ENCODE data around the gene KNDC1. TPM values are rescaled to one million over a fixed set of nuclear protein-coding genes. Genes with fewer than 3 reads are reported as not detected.

The KNDC1 gene
- total RNA-seq, 2 donors from 2014 or later = 0.29 to 0.32 TPM

Small RNAs within 50 kb of the gene (microRNA-seq; reads per million reads assigned to microRNA genes)
- not detected for gene MIR202

Other genes starting within 250 kb of the KNDC1 start
- gene CFAP46, start 217.6 kb upstream of the KNDC1 start, total RNA-seq = under 1 TPM in 1 of 2 donors, not detected in 1; 0.13 TPM
- not detected for gene ADGRA1, start 72.3 kb upstream of the KNDC1 start, total RNA-seq
- gene UTF1, start 70.0 kb downstream of the KNDC1 start, total RNA-seq = not detected
- gene VENTX, start 77.6 kb downstream of the KNDC1 start, total RNA-seq = under 1 TPM; 0.15 to 0.24 TPM
- gene ADAM8, start 116.6 kb downstream of the KNDC1 start, total RNA-seq = 1 to 10 TPM; 3.7 to 5.7 TPM
- gene TUBGCP2, start 148.7 kb downstream of the KNDC1 start, total RNA-seq = 10 to 100 TPM; 64.7 to 67.5 TPM
- 10 to 100 TPM; 53.9 to 78.2 TPM for gene ZNF511, start 148.7 kb downstream of the KNDC1 start, total RNA-seq
- 1 to 10 TPM in 1 of 2 donors, not detected in 1; 1.6 TPM for gene CALY, start 176.7 kb downstream of the KNDC1 start, total RNA-seq
- 10 to 100 TPM; 15.0 to 99.3 TPM for gene PRAP1, start 187.2 kb downstream of the KNDC1 start, total RNA-seq
- 10 to 100 TPM; 16.9 to 23.3 TPM for gene FUOM, start 197.8 kb downstream of the KNDC1 start, total RNA-seq
- 100 to 1,000 TPM; 188 to 214 TPM for gene ECHS1, start 213.1 kb downstream of the KNDC1 start, total RNA-seq
- 1 to 10 TPM; 3.5 to 5.8 TPM for gene PAOX, start 219.0 kb downstream of the KNDC1 start, total RNA-seq
- gene MTG1, start 233.9 kb downstream of the KNDC1 start, total RNA-seq = 10 to 100 TPM; 31.2 to 59.5 TPM

All from colonic mucosa (tissue), 2 donors.